ENCODE results near the gene SLC22A17. TPM values are rescaled to one million over a fixed set of nuclear protein-coding genes. Genes with fewer than 3 reads are reported as not detected.

The SLC22A17 gene
- total RNA-seq, 6 experiments from 2014 or later: 1.5 to 2.7 (median 2.1) TPM

DNA sequence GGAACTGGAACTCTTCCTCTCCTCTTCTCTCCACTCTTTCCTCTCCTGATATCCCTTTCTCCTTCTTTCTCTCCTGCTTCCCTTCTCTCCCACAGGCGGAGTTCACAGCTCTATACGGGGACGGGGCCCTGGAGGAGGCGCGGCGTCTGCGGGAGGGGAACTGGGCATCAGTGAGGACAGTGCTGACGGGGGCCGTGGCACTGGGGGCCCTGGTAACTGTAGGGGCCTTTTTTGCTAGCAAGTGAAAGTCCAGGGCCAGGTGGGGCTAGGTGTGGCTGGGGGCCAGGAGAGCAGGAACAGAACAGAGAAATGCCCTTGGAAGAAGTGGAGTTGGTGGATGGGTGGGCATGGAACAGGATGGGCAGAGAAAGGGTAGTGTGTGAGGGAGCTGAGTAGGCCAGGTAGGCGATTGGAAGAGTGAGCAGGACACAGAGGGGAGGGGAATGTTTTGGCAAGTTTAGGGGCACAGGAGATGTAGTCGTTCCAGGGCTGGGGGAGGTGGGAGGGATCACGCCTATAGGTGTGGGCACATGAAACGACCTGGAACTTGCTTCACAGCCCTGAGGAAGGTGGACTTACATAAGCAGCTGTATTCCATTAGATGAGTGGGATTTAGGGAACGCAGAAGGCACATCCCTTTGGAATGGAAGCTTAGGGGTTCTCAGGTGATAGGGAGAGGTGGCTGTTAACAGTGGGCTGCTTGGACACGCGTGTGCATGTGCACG is 43.8 kb downstream of the SLC22A17 start:
- H3K9me3 ChIP-seq: no peaks in the 10 kb centered on the region
- intact Hi-C loops (cut with DNase I): no loop called here
- ATAC-seq (no peak), DNase-seq (peak in 1 of 3 donors; percentile 47)
- peaks cover 0 to 15% (median 3%) of the 10 kb centered on the region in 4 donors for H3K36me3 ChIP-seq
- TF ChIP-seq POLR2A (IDR thresholded peaks at IDR 0.05): no peak
- TF ChIP-seq, protein P1, sequence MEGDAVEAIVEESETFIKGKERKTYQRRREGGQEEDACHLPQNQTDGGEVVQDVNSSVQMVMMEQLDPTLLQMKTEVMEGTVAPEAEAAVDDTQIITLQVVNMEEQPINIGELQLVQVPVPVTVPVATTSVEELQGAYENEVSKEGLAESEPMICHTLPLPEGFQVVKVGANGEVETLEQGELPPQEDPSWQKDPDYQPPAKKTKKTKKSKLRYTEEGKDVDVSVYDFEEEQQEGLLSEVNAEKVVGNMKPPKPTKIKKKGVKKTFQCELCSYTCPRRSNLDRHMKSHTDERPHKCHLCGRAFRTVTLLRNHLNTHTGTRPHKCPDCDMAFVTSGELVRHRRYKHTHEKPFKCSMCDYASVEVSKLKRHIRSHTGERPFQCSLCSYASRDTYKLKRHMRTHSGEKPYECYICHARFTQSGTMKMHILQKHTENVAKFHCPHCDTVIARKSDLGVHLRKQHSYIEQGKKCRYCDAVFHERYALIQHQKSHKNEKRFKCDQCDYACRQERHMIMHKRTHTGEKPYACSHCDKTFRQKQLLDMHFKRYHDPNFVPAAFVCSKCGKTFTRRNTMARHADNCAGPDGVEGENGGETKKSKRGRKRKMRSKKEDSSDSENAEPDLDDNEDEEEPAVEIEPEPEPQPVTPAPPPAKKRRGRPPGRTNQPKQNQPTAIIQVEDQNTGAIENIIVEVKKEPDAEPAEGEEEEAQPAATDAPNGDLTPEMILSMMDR (IDR thresholded peaks at IDR 0.05): no peak
- peaks cover 0 to 20% (median 10%) of the 10 kb centered on the region in 4 donors for H3K4me1 ChIP-seq
- H3K27me3 ChIP-seq: no peaks in the 10 kb centered on the region
- no peak overlapping the region for H3K4me3 ChIP-seq
- 76% methylated on average over 6 of the region's 17 CpGs for WGBS (ENCODE audit: insufficient coverage, low coverage, low lambda C conversion rate, missing lambda C conversion rate)
- no peak overlapping the region for H3K27ac ChIP-seq

DNA sequence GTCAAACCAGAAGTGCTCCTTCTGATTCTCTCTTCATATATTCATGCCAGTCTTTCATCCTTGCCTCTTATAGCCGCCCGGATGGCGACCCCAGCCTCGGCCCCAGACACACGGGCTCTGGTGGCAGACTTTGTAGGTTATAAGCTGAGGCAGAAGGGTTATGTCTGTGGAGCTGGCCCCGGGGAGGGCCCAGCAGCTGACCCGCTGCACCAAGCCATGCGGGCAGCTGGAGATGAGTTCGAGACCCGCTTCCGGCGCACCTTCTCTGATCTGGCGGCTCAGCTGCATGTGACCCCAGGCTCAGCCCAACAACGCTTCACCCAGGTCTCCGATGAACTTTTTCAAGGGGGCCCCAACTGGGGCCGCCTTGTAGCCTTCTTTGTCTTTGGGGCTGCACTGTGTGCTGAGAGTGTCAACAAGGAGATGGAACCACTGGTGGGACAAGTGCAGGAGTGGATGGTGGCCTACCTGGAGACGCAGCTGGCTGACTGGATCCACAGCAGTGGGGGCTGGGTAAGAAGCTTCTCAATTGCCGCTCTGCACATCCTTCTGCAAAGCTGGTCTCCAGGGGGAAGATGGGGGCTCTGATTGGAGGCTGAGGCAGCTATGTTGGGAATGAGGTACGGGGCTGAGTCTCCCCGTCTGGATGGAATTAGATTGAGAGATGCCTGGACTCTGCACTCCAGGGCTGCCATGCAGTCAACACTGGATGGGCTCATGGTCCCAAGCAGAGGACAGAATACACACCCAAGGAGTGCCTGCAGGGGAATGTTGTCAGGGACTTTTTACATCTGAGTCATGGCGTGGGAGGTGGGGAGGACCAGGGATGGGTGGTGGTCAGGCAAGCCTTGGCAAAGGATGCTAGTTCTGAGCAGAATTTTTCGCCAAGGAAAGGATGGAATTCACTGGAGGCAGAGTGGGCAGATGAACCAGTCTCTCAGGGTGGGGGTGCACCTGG is 44.7 kb downstream of the SLC22A17 start:
- DNase-seq (peak in 1 of 3 donors; percentile 44), ATAC-seq (no peak)
- H3K27me3 ChIP-seq: no peaks in the 10 kb centered on the region
- no peak for TF ChIP-seq POLR2A (IDR thresholded peaks at IDR 0.05)
- TF ChIP-seq, protein P1 (IDR thresholded peaks at IDR 0.05): no peak
- peak overlapping the region in 2 of 3 donors; percentile 87 for H3K4me3 ChIP-seq
- H3K4me1 ChIP-seq: peaks cover 0 to 20% (median 10%) of the 10 kb centered on the region in 4 donors
- H3K27ac ChIP-seq: peak overlapping the region in 1 of 3 donors; percentile 88
- intact Hi-C loops (cut with DNase I): no loop called here
- peaks cover 0 to 15% (median 3%) of the 10 kb centered on the region in 4 donors for H3K36me3 ChIP-seq
- 95% methylated on average over 13 of the region's 22 CpGs for WGBS (ENCODE audit: insufficient coverage, low coverage, low lambda C conversion rate, missing lambda C conversion rate)
- no peaks in the 10 kb centered on the region for H3K9me3 ChIP-seq

DNA sequence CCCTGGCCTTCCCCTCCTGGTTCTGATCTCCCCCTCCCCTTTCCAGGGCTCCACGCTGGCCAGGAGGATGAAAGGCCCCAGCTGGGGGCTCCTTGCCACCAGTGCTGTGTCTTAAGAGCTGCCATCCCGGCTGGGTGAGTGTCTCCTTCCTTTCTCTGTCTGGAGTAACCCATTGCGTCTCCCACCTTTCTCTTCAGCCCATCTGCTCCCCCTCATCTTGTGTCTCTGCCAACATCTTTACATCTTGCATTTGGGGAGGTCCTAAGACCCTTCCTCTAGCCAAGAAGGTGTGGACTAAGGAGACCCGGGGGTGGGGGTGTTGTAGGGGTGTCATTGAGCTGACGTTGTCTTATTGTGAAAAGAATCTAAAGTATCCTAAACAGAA is 45.5 kb downstream of the SLC22A17 start:
- no peak for ATAC-seq
- DNase-seq: no peak
- Histone ChIP-seq H3K4me3 (peak overlapping the region; percentile 82 to 87 (median 87)), H3K4me1 (peaks cover 0 to 20% (median 10%) of the 10 kb centered on the region in 4 donors), H3K27ac (peak overlapping the region; percentile 69 to 89 (median 88)), H3K9me3 (no peaks in the 10 kb centered on the region), H3K27me3 (no peaks in the 10 kb centered on the region), H3K36me3 (peaks cover 0 to 15% (median 3%) of the 10 kb centered on the region in 4 donors)
- TF ChIP-seq POLR2A (IDR thresholded peaks at IDR 0.05): no peak
- TF ChIP-seq, protein P1 (IDR thresholded peaks at IDR 0.05): no peak
- intact Hi-C loops (cut with DNase I): no loop called here
- WGBS (ENCODE audit: insufficient coverage, low coverage, low lambda C conversion rate, missing lambda C conversion rate): 3% methylated on average over 5 of the region's 5 CpGs

DNA sequence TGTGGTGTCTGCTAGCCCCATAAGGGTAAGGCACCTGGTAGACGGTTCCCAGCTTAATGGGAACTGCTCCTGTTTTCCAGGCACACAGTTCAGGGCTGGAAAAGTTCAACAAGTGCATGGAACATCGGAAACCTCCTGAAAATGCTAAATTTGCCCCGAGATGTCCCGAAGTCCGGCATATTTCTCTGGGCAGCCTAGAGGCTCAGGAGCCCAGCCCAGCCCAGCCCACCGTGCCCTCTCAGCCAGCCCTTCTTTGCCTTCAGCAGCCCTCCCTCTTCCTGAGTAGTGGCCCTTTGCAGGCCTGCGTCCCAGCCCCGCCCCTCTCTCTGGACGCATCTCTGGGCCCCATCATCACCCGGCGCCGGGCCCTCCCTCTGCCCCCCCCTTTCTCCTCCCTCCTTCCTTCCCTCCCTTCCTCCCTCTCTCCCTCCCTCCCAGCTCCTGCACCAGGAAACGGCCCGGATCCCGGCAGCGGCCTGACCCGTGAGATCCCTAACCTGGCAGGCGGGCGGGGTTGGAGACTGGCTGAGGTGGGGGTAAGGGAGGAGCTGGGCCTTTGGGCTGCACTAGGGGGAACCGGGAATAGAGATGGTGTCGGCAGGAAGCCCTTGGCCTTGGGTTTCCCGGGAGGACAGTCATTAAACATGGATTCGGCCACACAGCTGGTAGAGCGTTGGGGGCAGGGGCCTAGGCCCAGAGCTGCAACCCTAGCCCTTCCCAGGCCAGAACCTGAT is 46.1 kb downstream of the SLC22A17 start, which contains the start of gene BCL2L2:
TSS of gene BCL2L2 (plus strand) at position 422 of the 734 bp plus-strand sequence. CDS start 935 bp downstream, outside the sequence.
- DNase-seq (peak; percentile 92 to 94 (median 94)), ATAC-seq (peak; percentile 75 to 82 (median 80))
- Histone ChIP-seq H3K27me3 (no peaks in the 10 kb centered on the region), H3K36me3 (peaks cover 0 to 12% (median 3%) of the 10 kb centered on the region in 4 donors), H3K27ac (peak within 1 kb of the TSS; percentile 69 to 89 (median 88)), H3K4me1 (peaks cover 0 to 20% (median 10%) of the 10 kb centered on the region in 4 donors), H3K4me3 (peak within 1 kb of the TSS; percentile 82 to 87 (median 87)), H3K9me3 (no peaks in the 10 kb centered on the region)
- intact Hi-C loops (cut with DNase I): no loop called here
- peak; percentile 91 for TF ChIP-seq POLR2A (IDR thresholded peaks at IDR 0.05)
- TF ChIP-seq, protein P1 (IDR thresholded peaks at IDR 0.05): no peak
- WGBS (ENCODE audit: insufficient coverage, low coverage, low lambda C conversion rate, missing lambda C conversion rate): 16% methylated on average over 16 of the region's 24 CpGs

All from right lobe of liver (tissue), 6 donors.